Measurements from ENCODE around the gene GPR135.

DNA sequence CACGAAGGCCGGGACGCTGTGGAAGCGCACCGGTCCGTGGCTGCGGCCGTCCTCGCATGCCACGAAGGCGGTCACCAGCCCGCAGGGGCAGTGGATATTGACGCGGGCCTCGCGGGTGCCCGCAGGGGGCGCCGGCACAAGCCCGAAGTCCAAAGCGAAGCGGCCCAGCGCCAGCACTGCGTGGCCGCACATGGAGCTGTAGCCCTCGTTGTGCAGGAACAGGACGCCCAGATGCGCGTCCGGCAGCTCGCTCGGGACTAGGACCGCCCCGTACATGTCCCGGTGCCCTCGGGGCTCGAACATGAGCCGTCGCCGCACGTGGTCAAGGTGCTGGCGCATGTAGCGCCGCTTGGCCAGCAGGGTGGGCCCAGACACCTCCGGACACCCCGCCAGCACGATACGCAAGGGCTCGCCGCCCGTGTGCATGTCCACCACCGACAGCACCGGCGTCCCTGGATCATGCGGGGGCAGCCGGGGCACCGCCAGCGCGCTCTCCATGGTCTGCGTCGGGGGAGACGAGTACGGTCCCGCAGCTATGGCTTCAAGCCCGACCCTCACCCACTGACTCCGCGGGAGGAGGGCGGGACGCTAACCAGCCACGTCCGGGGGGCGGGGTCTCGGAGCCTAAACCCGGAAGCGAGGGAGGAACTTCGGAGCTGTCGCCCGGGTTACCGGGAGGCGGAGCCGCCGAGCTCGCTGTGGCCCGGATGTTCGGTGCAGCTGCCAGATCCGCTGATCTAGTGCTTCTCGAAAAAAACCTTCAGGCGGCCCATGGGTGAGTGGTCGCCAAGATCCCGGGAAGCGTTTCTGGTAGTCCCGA is 18.8 kb upstream of the GPR135 start, which contains the start of the genes JKAMP and L3HYPDH:
- TF ChIP-seq, protein P1, sequence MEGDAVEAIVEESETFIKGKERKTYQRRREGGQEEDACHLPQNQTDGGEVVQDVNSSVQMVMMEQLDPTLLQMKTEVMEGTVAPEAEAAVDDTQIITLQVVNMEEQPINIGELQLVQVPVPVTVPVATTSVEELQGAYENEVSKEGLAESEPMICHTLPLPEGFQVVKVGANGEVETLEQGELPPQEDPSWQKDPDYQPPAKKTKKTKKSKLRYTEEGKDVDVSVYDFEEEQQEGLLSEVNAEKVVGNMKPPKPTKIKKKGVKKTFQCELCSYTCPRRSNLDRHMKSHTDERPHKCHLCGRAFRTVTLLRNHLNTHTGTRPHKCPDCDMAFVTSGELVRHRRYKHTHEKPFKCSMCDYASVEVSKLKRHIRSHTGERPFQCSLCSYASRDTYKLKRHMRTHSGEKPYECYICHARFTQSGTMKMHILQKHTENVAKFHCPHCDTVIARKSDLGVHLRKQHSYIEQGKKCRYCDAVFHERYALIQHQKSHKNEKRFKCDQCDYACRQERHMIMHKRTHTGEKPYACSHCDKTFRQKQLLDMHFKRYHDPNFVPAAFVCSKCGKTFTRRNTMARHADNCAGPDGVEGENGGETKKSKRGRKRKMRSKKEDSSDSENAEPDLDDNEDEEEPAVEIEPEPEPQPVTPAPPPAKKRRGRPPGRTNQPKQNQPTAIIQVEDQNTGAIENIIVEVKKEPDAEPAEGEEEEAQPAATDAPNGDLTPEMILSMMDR (conservative IDR thresholded peaks at IDR 0.05; ENCODE audit: low read depth, low read length), result peak; percentile 68
- TF ChIP-seq EZH2 (IDR thresholded peaks at IDR 0.05; ENCODE audit: borderline replicate concordance, low read depth, low read length, poor library complexity, severe bottlenecking), result no peak

Measured in A673 (cell line).